ENCODE measurements around the gene FUT6. TPM values are rescaled to one million over a fixed set of nuclear protein-coding genes. Genes with fewer than 3 reads are reported as not detected.

FUT6 gene
- total RNA-seq, 4 donors from 2014 or later = 0.17 TPM; not detected in 3

DNA sequence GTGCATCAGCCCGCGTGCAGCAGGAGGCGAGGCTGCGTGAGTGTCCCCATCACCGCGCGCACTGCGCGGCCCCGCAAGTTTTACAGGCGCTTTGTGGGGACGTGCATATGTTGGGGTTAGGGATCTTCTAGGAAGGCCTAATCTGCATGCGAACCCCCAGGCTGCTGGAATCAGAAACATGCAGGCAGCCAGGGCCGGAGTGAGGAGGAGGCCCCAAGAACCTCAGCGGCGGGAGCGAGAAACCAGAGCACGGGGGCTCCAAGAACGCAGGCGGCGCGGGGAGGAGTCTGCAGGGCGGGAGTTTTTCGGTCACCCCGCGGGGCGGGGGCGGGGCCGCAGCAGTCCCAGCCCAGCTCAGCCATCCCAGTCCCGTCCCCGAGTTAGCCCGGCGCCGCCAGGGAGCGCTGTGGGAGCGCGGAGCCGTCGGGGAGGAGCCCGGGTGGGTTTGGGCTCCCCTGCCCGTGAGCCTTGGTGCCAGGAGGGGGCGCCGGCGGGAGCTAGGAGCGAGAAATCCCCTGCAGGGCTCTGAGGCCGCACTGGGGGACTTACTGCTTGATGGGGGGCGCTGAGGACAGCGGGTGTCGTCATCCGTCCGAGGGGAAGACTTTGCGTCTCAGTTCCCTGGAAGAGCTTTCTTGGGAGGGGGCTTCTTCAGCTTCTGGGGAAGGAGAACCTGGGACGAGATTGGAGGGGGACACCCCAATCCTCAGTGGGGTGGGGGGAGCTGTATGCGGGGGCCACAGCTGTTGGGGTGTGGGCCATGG, 35.6 kb downstream of the FUT6 start:
- peaks cover 0 to 8% (median 0%) of the 10 kb centered on the region in 4 donors for H3K36me3 ChIP-seq
- peak; percentile 95 for DNase-seq (ENCODE audit: extremely low spot score)
- H3K27me3 ChIP-seq = peaks cover 0 to 61% (median 5%) of the 10 kb centered on the region in 4 donors
- H3K27ac ChIP-seq (replicated peaks in 1 of 4) = peak overlapping the region; percentile 74 to 92 (median 89)
- H3K4me1 ChIP-seq = peaks cover 17 to 38% (median 30%) of the 10 kb centered on the region in 4 donors
- no peak for TF ChIP-seq POLR2A (IDR thresholded peaks at IDR 0.05; ENCODE audit: low read depth)
- peak; percentile 50 to 75 for TF ChIP-seq POLR2AphosphoS5 (IDR thresholded peaks at IDR 0.05)
- TF ChIP-seq, protein P1, sequence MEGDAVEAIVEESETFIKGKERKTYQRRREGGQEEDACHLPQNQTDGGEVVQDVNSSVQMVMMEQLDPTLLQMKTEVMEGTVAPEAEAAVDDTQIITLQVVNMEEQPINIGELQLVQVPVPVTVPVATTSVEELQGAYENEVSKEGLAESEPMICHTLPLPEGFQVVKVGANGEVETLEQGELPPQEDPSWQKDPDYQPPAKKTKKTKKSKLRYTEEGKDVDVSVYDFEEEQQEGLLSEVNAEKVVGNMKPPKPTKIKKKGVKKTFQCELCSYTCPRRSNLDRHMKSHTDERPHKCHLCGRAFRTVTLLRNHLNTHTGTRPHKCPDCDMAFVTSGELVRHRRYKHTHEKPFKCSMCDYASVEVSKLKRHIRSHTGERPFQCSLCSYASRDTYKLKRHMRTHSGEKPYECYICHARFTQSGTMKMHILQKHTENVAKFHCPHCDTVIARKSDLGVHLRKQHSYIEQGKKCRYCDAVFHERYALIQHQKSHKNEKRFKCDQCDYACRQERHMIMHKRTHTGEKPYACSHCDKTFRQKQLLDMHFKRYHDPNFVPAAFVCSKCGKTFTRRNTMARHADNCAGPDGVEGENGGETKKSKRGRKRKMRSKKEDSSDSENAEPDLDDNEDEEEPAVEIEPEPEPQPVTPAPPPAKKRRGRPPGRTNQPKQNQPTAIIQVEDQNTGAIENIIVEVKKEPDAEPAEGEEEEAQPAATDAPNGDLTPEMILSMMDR (IDR thresholded peaks at IDR 0.05) = peak; percentile 95 to 98 (median 98)
- TF ChIP-seq EP300 (IDR thresholded peaks at IDR 0.05) = no peak
- intact Hi-C loops (cut with DNase I) = loop anchor here (1.0 to 10.0 kb wide), 2 partner anchors 88 to 221 kb away; no protein-coding TSS in a partner anchor
- 10% methylated on average over 9 of the region's 54 CpGs for WGBS
- H3K9me3 ChIP-seq = no peaks in the 10 kb centered on the region
- peak overlapping the region; percentile 65 to 78 (median 72) for H3K4me3 ChIP-seq

DNA sequence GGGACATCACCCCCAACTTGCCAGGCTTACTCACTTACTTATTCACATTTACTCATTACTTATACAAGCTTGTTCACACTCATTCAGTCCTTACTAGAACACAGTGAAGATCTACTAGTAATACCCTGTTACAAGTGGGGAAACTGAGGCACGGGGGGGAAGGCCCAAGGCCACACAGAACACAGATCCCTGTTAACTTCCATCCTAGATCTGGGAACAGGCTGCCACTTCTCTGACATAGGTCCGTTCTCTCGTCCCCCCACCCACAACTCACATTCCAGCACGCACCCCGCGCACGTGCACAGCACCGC, 36.1 kb downstream of the FUT6 start:
- Histone ChIP-seq H3K4me3 (peak overlapping the region; percentile 43 to 78 (median 68)), H3K9me3 (no peaks in the 10 kb centered on the region), H3K4me1 (peaks cover 17 to 38% (median 30%) of the 10 kb centered on the region in 4 donors), H3K27me3 (peaks cover 0 to 61% (median 5%) of the 10 kb centered on the region in 4 donors), H3K27ac (replicated peaks in 1 of 4) (peak overlapping the region in 2 of 4 donors; percentile 39 to 89), H3K36me3 (peaks cover 0 to 7% (median 0%) of the 10 kb centered on the region in 4 donors)
- DNase-seq (ENCODE audit: extremely low spot score) = no peak
- WGBS = 14% methylated on average over 1 of the region's 8 CpGs
- intact Hi-C loops (cut with DNase I) = loop anchor here (10.0 kb wide), 1 partner anchor 221 kb away; no protein-coding TSS in a partner anchor
- no peak for TF ChIP-seq POLR2A (IDR thresholded peaks at IDR 0.05; ENCODE audit: low read depth)
- TF ChIP-seq POLR2AphosphoS5 (IDR thresholded peaks at IDR 0.05) = no peak
- TF ChIP-seq EP300 (IDR thresholded peaks at IDR 0.05) = no peak
- TF ChIP-seq, protein P1 (IDR thresholded peaks at IDR 0.05) = no peak

DNA sequence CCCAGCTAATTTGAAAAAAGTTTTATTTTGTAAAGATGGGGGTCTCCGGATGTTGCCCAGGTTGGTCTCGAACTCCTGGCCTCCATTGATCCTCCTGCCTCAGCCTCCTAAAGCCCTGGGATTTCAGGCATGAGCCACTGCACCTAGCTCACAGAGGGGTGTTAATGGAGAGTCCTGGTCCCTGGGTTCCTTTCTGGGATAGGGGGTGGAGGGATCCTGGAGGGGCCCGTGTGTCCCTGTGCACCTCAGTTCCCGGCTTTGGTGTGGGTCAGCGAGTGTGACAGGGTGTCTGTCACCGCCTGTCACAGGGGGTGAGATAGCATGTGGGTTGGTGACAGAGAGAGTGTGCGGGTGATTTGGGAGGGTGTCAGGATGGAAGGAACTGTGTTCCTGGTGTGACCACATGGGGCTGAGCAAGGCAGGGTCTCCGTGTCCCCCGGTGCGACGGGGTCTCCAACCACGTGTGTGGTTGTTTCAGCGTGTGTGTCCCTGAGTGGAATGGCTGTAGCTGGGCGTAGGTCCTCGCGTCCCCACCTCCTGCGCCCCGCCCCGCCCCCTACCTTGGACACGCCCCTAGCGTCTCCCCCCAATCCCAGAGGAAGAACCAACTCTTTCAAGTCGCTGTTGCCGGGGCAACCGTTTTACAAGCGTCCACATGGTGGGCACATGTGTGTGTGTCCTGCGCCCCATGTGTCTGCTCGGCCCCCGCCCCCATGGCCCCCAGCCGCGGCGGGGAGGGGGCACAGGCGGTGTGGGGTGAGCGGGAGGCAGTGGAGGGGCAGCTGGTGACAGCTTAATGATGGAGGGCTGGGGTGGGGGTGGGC, 37.5 kb downstream of the FUT6 start:
- H3K27ac ChIP-seq (replicated peaks in 1 of 4) = no peak overlapping the region
- 23% methylated on average over 22 of the region's 33 CpGs for WGBS
- DNase-seq (ENCODE audit: extremely low spot score) = no peak

DNA sequence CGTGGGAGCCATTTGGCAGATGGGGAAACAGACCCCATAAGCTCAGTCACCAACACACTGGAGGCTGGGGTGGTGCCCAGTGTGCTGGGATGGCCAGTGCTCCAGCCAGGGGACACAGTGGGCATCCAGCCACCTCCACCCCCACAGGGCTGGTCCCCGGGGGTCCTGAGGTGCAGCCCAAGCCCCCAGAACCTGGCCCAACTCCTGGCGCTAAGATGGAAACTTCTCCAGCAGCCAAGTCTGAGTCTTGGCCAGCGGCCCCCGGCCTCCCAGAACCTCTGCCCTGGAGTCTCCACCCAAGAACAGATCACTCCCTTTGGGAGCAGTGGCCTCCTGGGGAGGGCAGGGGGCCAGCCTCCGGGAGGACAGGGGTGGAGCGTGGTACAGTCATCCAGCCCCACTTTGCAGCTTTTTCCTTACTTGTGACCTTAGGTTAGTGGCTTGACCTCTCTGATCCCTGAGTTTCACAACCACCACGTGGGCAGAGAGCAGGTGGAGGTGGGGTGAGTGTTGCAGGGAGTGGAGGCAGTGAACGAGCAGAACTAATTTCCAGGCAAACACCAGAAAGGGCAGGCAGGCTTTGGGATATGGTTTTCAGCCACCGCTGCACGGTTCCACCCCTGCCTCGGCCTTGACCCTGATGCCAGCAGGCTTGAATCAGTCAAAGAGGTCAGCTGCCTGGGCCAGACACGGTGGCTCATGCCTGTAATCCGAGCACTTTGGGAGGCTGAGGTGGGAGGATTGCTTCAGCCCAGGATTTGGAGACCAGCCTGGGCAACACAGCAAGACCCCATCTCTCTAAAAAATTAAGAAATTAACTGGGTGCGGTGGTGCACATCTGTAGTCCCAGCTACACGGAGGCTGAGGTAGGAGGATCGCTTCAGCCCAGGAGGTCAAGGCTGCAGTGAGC, 38.9 kb downstream of the FUT6 start:
- TF ChIP-seq, protein P1 (IDR thresholded peaks at IDR 0.05) = no peak
- TF ChIP-seq EP300 (IDR thresholded peaks at IDR 0.05) (no peak), POLR2A (IDR thresholded peaks at IDR 0.05; ENCODE audit: low read depth) (no peak), POLR2AphosphoS5 (IDR thresholded peaks at IDR 0.05) (no peak)
- H3K36me3 ChIP-seq = no peaks in the 10 kb centered on the region
- no peak for DNase-seq (ENCODE audit: extremely low spot score)
- no peak overlapping the region for H3K27ac ChIP-seq (replicated peaks in 1 of 4)
- H3K4me1 ChIP-seq = peaks cover 15 to 27% (median 20%) of the 10 kb centered on the region in 4 donors
- peaks cover 0 to 58% (median 5%) of the 10 kb centered on the region in 4 donors for H3K27me3 ChIP-seq
- intact Hi-C loops (cut with DNase I) = loop anchor here (10.0 kb wide), 1 partner anchor 224 kb away; no protein-coding TSS in a partner anchor
- H3K4me3 ChIP-seq = no peak overlapping the region
- WGBS = 69% methylated on average over 10 of the region's 17 CpGs
- no peaks in the 10 kb centered on the region for H3K9me3 ChIP-seq

More for the DNA sequence above, 37.5 kb downstream of the FUT6 start:
- H3K4me1 ChIP-seq = peaks cover 17 to 38% (median 30%) of the 10 kb centered on the region in 4 donors
- H3K27me3 ChIP-seq = peaks cover 0 to 61% (median 5%) of the 10 kb centered on the region in 4 donors
- TF ChIP-seq POLR2AphosphoS5 (IDR thresholded peaks at IDR 0.05) (no peak), POLR2A (IDR thresholded peaks at IDR 0.05; ENCODE audit: low read depth) (no peak)
- intact Hi-C loops (cut with DNase I) = loop anchor here (10.0 kb wide), 1 partner anchor 223 kb away; no protein-coding TSS in a partner anchor
- H3K4me3 ChIP-seq = no peak overlapping the region
- H3K36me3 ChIP-seq = no peaks in the 10 kb centered on the region
- no peaks in the 10 kb centered on the region for H3K9me3 ChIP-seq

Data from esophagus muscularis mucosa (tissue), 4 donors.